ENCODE results near the gene CCL21. TPM values are rescaled to one million over a fixed set of nuclear protein-coding genes. Genes with fewer than 3 reads are reported as not detected.
"Not testable (repeated sequence)": the region's sequence is repeated elsewhere in the genome, so short reads cannot be mapped to it uniquely, and the experiment has no call there.

The CCL21 gene
- not detected for total RNA-seq

- no peak for DNase-seq
- CTCF ChIA-PET = interaction anchor here (2.9 kb wide), 1 partner anchor 8 kb away, joined by 16 read pairs; no protein-coding TSS in a partner anchor
- Mint-ChIP-seq H3K4me3 (no peak within 1 kb of the TSS), H3K27ac (no peak within 1 kb of the TSS), H3K9me3 (ENCODE audit: low read depth) (no peaks in the 10 kb centered on the region), H3K27me3 (peaks cover 32% of the 10 kb centered on the region), H3K4me1 (no peaks in the 10 kb centered on the region), H3K36me3 (no peaks in the 10 kb centered on the region)
- no peak for ATAC-seq
Observed at GRCh38 chr9:34710023-34710422, at the start of gene CCL21. CCL21 (minus strand) TSS chr9:34710136; CDS start chr9:34710066, 70 bp downstream.

- Mint-ChIP-seq H3K36me3 (no peaks in the 10 kb centered on the region), H3K9me3 (ENCODE audit: low read depth) (no peaks in the 10 kb centered on the region), H3K27me3 (peaks cover 45% of the 10 kb centered on the region), H3K4me3 (no peak overlapping the region), H3K4me1 (peaks cover 10% of the 10 kb centered on the region), H3K27ac (no peak overlapping the region)
- ATAC-seq = no peak
- CTCF ChIA-PET = interaction anchor here (0.5 to 1.6 kb wide), 9 partner anchors 15 to 500 kb away, joined by 3 to 8 read pairs (median 4); no protein-coding TSS in a partner anchor
- DNase-seq = no peak
Observed at GRCh38 chr9:34759432-34760134, 49.6 kb upstream of the CCL21 start.

- H3K27ac Mint-ChIP-seq; DNase-seq; H3K4me3 Mint-ChIP-seq; H3K36me3 Mint-ChIP-seq; H3K9me3 Mint-ChIP-seq (ENCODE audit: low read depth); CTCF ChIA-PET; ATAC-seq: not testable (repeated sequence)
- Mint-ChIP-seq H3K4me1 (peaks cover 13% of the 10 kb centered on the region), H3K27me3 (peaks cover 70% of the 10 kb centered on the region)
Observed at GRCh38 chr9:34750320-34750719, 40.4 kb upstream of the CCL21 start.

GRCh38 chr9:34746526-34746925 is 36.6 kb upstream of the CCL21 start:
- Mint-ChIP-seq H3K4me1 (no peaks in the 10 kb centered on the region), H3K27ac (no peak overlapping the region), H3K36me3 (no peaks in the 10 kb centered on the region), H3K27me3 (peaks cover 48% of the 10 kb centered on the region), H3K4me3 (no peak overlapping the region), H3K9me3 (ENCODE audit: low read depth) (no peaks in the 10 kb centered on the region)
- CTCF ChIA-PET = no interaction called here
- DNase-seq (no peak), ATAC-seq (no peak)

GRCh38 chr9:34744295-34745221 is 34.6 kb upstream of the CCL21 start:
- CTCF ChIA-PET = interaction anchor here (1.0 kb wide), 1 partner anchor 16 kb away, joined by 4 read pairs; no protein-coding TSS in a partner anchor
- no peaks in the 10 kb centered on the region for H3K9me3 Mint-ChIP-seq (ENCODE audit: low read depth)
- no peaks in the 10 kb centered on the region for H3K36me3 Mint-ChIP-seq
- peaks cover 31% of the 10 kb centered on the region for H3K27me3 Mint-ChIP-seq
- H3K4me3 Mint-ChIP-seq = no peak overlapping the region
- H3K4me1 Mint-ChIP-seq = no peaks in the 10 kb centered on the region
- no peak for ATAC-seq
- no peak overlapping the region for H3K27ac Mint-ChIP-seq
- no peak for DNase-seq

GRCh38 chr9:34742710-34743109 is 32.8 kb upstream of the CCL21 start:
- no peak for DNase-seq
- Mint-ChIP-seq H3K27ac (no peak overlapping the region), H3K4me1 (no peaks in the 10 kb centered on the region), H3K36me3 (no peaks in the 10 kb centered on the region), H3K9me3 (ENCODE audit: low read depth) (no peaks in the 10 kb centered on the region), H3K27me3 (peaks cover 19% of the 10 kb centered on the region), H3K4me3 (no peak overlapping the region)
- no peak for ATAC-seq
- CTCF ChIA-PET = interaction anchor here (1.4 kb wide), 1 partner anchor 42 kb away, joined by 3 read pairs; no protein-coding TSS in a partner anchor

- Mint-ChIP-seq H3K9me3 (ENCODE audit: low read depth) (no peaks in the 10 kb centered on the region), H3K27me3 (peaks cover 13% of the 10 kb centered on the region), H3K4me3 (no peak overlapping the region), H3K36me3 (no peaks in the 10 kb centered on the region), H3K27ac (no peak overlapping the region), H3K4me1 (no peaks in the 10 kb centered on the region)
- CTCF ChIA-PET = interaction anchor here (1.4 kb wide), 1 partner anchor 41 kb away, joined by 3 read pairs; no protein-coding TSS in a partner anchor
- no peak for ATAC-seq
- no peak for DNase-seq
Observed at GRCh38 chr9:34741628-34742027, 31.7 kb upstream of the CCL21 start.

GRCh38 chr9:34740176-34740575 is 30.2 kb upstream of the CCL21 start:
- H3K9me3 Mint-ChIP-seq (ENCODE audit: low read depth); CTCF ChIA-PET; H3K36me3 Mint-ChIP-seq; H3K4me1 Mint-ChIP-seq; DNase-seq; H3K4me3 Mint-ChIP-seq; ATAC-seq; H3K27ac Mint-ChIP-seq; H3K27me3 Mint-ChIP-seq: not testable (repeated sequence)

GRCh38 chr9:34737677-34738260 is 27.8 kb upstream of the CCL21 start:
- no peaks in the 10 kb centered on the region for H3K4me1 Mint-ChIP-seq
- no peaks in the 10 kb centered on the region for H3K36me3 Mint-ChIP-seq
- ATAC-seq (no peak), DNase-seq (no peak)
- H3K27me3 Mint-ChIP-seq = no peaks in the 10 kb centered on the region
- CTCF ChIA-PET = no interaction called here
- H3K9me3 Mint-ChIP-seq (ENCODE audit: low read depth) = no peaks in the 10 kb centered on the region
- no peak overlapping the region for H3K27ac Mint-ChIP-seq
- no peak overlapping the region for H3K4me3 Mint-ChIP-seq

- H3K4me1 Mint-ChIP-seq = no peaks in the 10 kb centered on the region
- no peak overlapping the region for H3K27ac Mint-ChIP-seq
- H3K27me3 Mint-ChIP-seq = peaks cover 10% of the 10 kb centered on the region
- H3K4me3 Mint-ChIP-seq = no peak overlapping the region
- DNase-seq (no peak), ATAC-seq (no peak)
- no peaks in the 10 kb centered on the region for H3K9me3 Mint-ChIP-seq (ENCODE audit: low read depth)
- CTCF ChIA-PET = interaction anchor here (0.9 kb wide), 1 partner anchor 32 kb away, joined by 4 read pairs; no protein-coding TSS in a partner anchor
- no peaks in the 10 kb centered on the region for H3K36me3 Mint-ChIP-seq
Observed at GRCh38 chr9:34734720-34735119, 24.8 kb upstream of the CCL21 start.

GRCh38 chr9:34732886-34733285 is 22.9 kb upstream of the CCL21 start:
- no peak for DNase-seq
- Mint-ChIP-seq H3K4me3 (no peak overlapping the region), H3K27me3 (peaks cover 14% of the 10 kb centered on the region), H3K4me1 (no peaks in the 10 kb centered on the region), H3K27ac (no peak overlapping the region), H3K9me3 (ENCODE audit: low read depth) (no peaks in the 10 kb centered on the region), H3K36me3 (no peaks in the 10 kb centered on the region)
- CTCF ChIA-PET = interaction anchor here (0.7 kb wide), 1 partner anchor 167 kb away, joined by 3 read pairs; no protein-coding TSS in a partner anchor
- ATAC-seq = no peak

GRCh38 chr9:34732478-34732877 is 22.5 kb upstream of the CCL21 start:
- H3K36me3 Mint-ChIP-seq = no peaks in the 10 kb centered on the region

GRCh38 chr9:34723141-34723540 is 13.2 kb upstream of the CCL21 start:
- no peak for ATAC-seq
- H3K27me3 Mint-ChIP-seq = peaks cover 2% of the 10 kb centered on the region
- no peak overlapping the region for H3K4me3 Mint-ChIP-seq

More at GRCh38 chr9:34732478-34732877, 22.5 kb upstream of the CCL21 start:
- ATAC-seq = no peak
- no peak for DNase-seq
- peaks cover 16% of the 10 kb centered on the region for H3K27me3 Mint-ChIP-seq
- CTCF ChIA-PET = interaction anchor here (0.7 kb wide), 1 partner anchor 167 kb away, joined by 3 read pairs; no protein-coding TSS in a partner anchor
- H3K27ac Mint-ChIP-seq = no peak overlapping the region
- no peaks in the 10 kb centered on the region for H3K9me3 Mint-ChIP-seq (ENCODE audit: low read depth)
- H3K4me1 Mint-ChIP-seq = no peaks in the 10 kb centered on the region
- no peak overlapping the region for H3K4me3 Mint-ChIP-seq

More at GRCh38 chr9:34723141-34723540, 13.2 kb upstream of the CCL21 start:
- Mint-ChIP-seq H3K27ac (no peak overlapping the region), H3K36me3 (no peaks in the 10 kb centered on the region), H3K9me3 (ENCODE audit: low read depth) (no peaks in the 10 kb centered on the region), H3K4me1 (no peaks in the 10 kb centered on the region)
- CTCF ChIA-PET = interaction anchor here (0.9 kb wide), 1 partner anchor 20 kb away, joined by 3 read pairs; no protein-coding TSS in a partner anchor
- DNase-seq = no peak
